Activated gamma-delta T cell treated with Interleukin-2 at 50 U/mL for 16 hours (primary cell): Measurements from ENCODE around the gene EPHB4.
"Not testable (repeated sequence)": the region's sequence is repeated elsewhere in the genome, so short reads cannot be mapped to it uniquely, and the experiment has no call there.

ENCODE experiments used
- DNase-seq: peaks from one replicate; pipeline ENCODE4 v3.0.0-alpha.2; 2020

EPHB4 gene

GRCh38 chr7:100827330-100828226 is at the start of gene EPHB4:
Gene EPHB4, minus strand, starts transcription at chr7:100827523. Its CDS starts 493 bp downstream, at chr7:100827030.
- no peak for DNase-seq

- DNase-seq = no peak
Measured at GRCh38 chr7:100875356-100875751, 48.0 kb upstream of the EPHB4 start.

GRCh38 chr7:100874577-100875355 is 47.4 kb upstream of the EPHB4 start, which contains the start of gene SRRT:
Gene SRRT, plus strand, starts transcription at chr7:100875103. Its CDS starts 488 bp downstream, at chr7:100875591.
- DNase-seq = peak; percentile 99

- no peak for DNase-seq
Measured at GRCh38 chr7:100874300-100874576, 46.9 kb upstream of the EPHB4 start.

- no peak for DNase-seq
Measured at GRCh38 chr7:100873599-100874299, 46.4 kb upstream of the EPHB4 start.

GRCh38 chr7:100867776-100868485 is 40.6 kb upstream of the EPHB4 start:
- DNase-seq = no peak

- DNase-seq = no peak
Measured at GRCh38 chr7:100867040-100867775, 39.9 kb upstream of the EPHB4 start, which contains the start of gene TRIP6. Gene TRIP6, plus strand, starts transcription at chr7:100867387. Its CDS starts 111 bp downstream, at chr7:100867498.

- no peak for DNase-seq
Measured at GRCh38 chr7:100866729-100867039, 39.4 kb upstream of the EPHB4 start.

GRCh38 chr7:100865938-100866728 is 38.8 kb upstream of the EPHB4 start:
- peak; percentile 44 for DNase-seq

GRCh38 chr7:100865372-100865911 is 38.1 kb upstream of the EPHB4 start:
- no peak for DNase-seq

- DNase-seq = no peak
Measured at GRCh38 chr7:100864263-100864845, 37.0 kb upstream of the EPHB4 start.

- no peak for DNase-seq
Measured at GRCh38 chr7:100863406-100863950, 36.2 kb upstream of the EPHB4 start.

- DNase-seq = no peak
Measured at GRCh38 chr7:100861616-100861985, 34.3 kb upstream of the EPHB4 start.

- no peak for DNase-seq
Measured at GRCh38 chr7:100860702-100861615, 33.6 kb upstream of the EPHB4 start.

- no peak for DNase-seq
Measured at GRCh38 chr7:100859856-100860255, 32.5 kb upstream of the EPHB4 start.

GRCh38 chr7:100856871-100857282 is 29.6 kb upstream of the EPHB4 start:
- DNase-seq = no peak

GRCh38 chr7:100855515-100855914 is 28.2 kb upstream of the EPHB4 start:
- DNase-seq = no peak

- not testable (repeated sequence) for DNase-seq
Measured at GRCh38 chr7:100854899-100855298, 27.6 kb upstream of the EPHB4 start.
